Fibroblast of villous mesenchyme (primary cell): Measurements from ENCODE around the gene AHDC1. TPM values are rescaled to one million over a fixed set of nuclear protein-coding genes. Genes with fewer than 3 reads are reported as not detected.
A peak's percentile ranks its signal among the peaks of the same experiment; 100 is the strongest.

Source experiments
- DNase-seq: peaks from one replicate; pipeline ENCODE4 v3.0.0-alpha.2; 2010; ENCODE audit warnings: low read depth
- H3K4me3 ChIP-seq: 2 replicates; pipeline ENCODE4 v1.5.1; 2011; ENCODE audit warnings: low read depth, mild to moderate bottlenecking, low read length
- CTCF ChIP-seq: IDR thresholded peaks from 2 replicates; pipeline ENCODE4 v1.5.1; 2012; ENCODE audit warnings: low read depth, mild to moderate bottlenecking, low read length; ENCODE audit not compliant: insufficient read depth
- total RNA-seq: library from RNA; depleted of rRNA; stranded (reverse); fragments of >200 nt; gene quantifications from 2 replicates; pipeline ENCODE4 v1.2.3, GENCODE V29; 2012

AHDC1 gene
- total RNA-seq, 1 donor: 22.5 TPM

GRCh38 chr1:27523337-27524020 is 80.5 kb downstream of the AHDC1 start:
- DNase-seq: no peak
- no peak for TF ChIP-seq CTCF
- H3K4me3 ChIP-seq: no peak overlapping the region

GRCh38 chr1:27522432-27523336 is 81.3 kb downstream of the AHDC1 start:
- DNase-seq: peak; percentile 44
- H3K4me3 ChIP-seq: no peak overlapping the region

GRCh38 chr1:27521861-27522431 is 82.0 kb downstream of the AHDC1 start:
- no peak overlapping the region for H3K4me3 ChIP-seq
- DNase-seq: no peak
- TF ChIP-seq CTCF: no peak

More at GRCh38 chr1:27522432-27523336, 81.3 kb downstream of the AHDC1 start:
- TF ChIP-seq CTCF: peak; percentile 32

- no peak for TF ChIP-seq CTCF
- no peak for DNase-seq
- no peak overlapping the region for H3K4me3 ChIP-seq
Measured at GRCh38 chr1:27521336-27521831, 82.6 kb downstream of the AHDC1 start.

- no peak for TF ChIP-seq CTCF
- no peak overlapping the region for H3K4me3 ChIP-seq
- DNase-seq: no peak
Measured at GRCh38 chr1:27520651-27521050, 83.3 kb downstream of the AHDC1 start.

GRCh38 chr1:27519331-27520258 is 84.3 kb downstream of the AHDC1 start:
- DNase-seq: no peak
- TF ChIP-seq CTCF: no peak
- H3K4me3 ChIP-seq: no peak overlapping the region
